ENCODE results near the gene IBA57.

DNA sequence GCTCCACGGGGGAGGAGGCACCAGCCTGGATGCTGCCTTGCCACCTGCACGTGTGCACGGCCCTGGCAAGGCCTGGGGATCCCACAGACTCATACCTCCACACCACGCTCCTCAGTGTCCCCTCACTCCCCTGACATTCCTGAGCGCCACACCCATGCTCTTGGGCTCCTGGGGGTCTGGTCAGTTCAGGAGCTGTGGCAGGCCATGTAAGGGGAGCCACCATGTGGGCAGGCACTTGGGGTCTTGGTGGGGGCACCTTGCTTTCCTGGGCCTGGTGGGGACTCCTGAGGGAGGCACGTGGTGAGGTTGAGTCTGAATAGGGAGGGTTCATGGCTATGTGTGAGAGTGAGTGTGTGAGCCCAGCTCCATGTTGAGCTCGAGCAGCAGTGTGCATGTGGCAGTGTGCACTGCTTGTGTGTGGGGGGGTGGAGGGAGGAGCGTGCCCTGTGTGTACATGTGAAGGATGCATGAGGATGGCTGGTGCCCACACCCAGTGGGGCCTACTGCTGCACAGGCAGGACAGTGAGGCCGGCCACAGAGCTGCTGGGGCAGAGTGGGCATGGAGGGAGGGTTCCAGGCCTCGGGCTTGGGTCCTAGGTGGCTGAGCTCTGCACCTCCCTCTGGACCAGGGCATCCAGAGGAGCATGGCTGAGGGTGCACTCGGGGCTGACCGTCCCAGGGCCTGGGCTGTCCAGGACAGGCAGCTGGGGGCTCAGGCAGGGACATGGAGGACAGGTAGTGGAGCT is 14.3 kb upstream of the IBA57 start:
- TF ChIP-seq, protein P1, sequence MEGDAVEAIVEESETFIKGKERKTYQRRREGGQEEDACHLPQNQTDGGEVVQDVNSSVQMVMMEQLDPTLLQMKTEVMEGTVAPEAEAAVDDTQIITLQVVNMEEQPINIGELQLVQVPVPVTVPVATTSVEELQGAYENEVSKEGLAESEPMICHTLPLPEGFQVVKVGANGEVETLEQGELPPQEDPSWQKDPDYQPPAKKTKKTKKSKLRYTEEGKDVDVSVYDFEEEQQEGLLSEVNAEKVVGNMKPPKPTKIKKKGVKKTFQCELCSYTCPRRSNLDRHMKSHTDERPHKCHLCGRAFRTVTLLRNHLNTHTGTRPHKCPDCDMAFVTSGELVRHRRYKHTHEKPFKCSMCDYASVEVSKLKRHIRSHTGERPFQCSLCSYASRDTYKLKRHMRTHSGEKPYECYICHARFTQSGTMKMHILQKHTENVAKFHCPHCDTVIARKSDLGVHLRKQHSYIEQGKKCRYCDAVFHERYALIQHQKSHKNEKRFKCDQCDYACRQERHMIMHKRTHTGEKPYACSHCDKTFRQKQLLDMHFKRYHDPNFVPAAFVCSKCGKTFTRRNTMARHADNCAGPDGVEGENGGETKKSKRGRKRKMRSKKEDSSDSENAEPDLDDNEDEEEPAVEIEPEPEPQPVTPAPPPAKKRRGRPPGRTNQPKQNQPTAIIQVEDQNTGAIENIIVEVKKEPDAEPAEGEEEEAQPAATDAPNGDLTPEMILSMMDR (IDR thresholded peaks at IDR 0.05) = no peak
- no peak for TF ChIP-seq POLR2A (IDR thresholded peaks at IDR 0.05)
- no peak for TF ChIP-seq POLR2AphosphoS5 (IDR thresholded peaks at IDR 0.05)
